LoVo (cell line): Measurements from ENCODE around the gene NR4A2.
"Not testable (repeated sequence)": the region's sequence is repeated elsewhere in the genome, so short reads cannot be mapped to it uniquely, and the experiment has no call there.

ENCODE experiments used
- DNase-seq: peaks from one replicate; pipeline ENCODE4 v3.0.0-alpha.2; 2016; ENCODE audit warnings: low spot score

Gene NR4A2

DNA sequence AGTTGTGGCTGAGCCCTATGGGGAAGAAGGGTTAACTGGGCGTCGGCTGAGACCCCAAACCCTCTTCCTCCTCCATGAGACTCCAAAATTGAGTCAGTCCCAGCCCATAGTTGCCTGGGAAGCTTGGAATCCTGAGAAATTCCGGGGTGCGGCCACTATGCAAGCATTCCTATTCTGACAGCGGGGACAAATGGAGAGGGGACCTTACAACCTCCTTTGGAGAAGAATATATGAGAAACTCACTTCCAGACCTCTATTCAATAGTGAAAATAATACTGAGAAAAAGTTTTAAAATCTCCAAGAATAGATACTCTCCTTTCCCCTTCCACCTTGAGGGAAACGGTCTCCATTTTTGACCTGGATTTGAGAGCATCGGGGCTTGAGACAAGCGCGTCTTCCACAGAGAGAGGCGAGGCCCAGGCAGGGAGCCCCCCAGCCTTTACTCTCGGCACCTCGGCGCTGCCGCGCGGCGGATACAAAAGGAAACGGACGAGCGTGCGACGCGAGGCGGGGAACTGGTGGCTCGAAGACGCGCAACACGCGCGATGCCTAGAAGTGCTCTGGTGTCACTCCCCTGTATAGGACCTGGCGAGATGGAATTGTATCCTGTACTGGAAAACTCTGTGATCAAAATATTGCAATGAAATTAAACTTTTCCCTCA lies 11.1 kb downstream of the NR4A2 start:
- no peak for DNase-seq

DNA sequence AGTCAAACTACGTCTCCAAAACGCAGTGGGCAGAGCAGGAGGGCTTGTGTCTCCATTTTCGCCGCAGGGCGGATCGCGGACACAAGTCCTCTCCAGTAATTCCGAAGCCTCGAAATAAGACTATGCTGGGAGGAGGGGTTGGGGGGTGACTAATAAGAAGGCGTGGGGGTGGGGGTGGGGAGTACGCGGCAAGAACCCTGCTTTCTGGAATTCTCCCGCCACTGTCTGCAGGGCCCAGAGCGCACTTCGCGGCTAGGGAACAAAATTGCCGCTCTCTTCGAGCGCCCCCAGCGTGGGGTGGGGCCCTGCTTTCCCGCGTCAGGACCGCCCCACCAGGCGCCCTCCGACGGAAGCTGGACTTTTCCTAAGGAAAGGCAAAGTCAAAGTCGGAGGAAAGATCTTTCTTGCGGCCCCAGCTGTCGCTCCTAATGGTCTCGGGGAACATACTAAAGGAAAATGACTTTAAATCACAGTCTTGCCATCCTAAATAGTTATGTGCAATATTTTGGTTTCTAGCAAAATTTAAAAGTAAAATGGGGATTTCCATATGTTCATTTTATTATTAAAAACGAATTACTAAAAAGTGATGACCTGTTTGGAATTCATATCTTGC lies 11.9 kb downstream of the NR4A2 start:
- DNase-seq: no peak

DNA sequence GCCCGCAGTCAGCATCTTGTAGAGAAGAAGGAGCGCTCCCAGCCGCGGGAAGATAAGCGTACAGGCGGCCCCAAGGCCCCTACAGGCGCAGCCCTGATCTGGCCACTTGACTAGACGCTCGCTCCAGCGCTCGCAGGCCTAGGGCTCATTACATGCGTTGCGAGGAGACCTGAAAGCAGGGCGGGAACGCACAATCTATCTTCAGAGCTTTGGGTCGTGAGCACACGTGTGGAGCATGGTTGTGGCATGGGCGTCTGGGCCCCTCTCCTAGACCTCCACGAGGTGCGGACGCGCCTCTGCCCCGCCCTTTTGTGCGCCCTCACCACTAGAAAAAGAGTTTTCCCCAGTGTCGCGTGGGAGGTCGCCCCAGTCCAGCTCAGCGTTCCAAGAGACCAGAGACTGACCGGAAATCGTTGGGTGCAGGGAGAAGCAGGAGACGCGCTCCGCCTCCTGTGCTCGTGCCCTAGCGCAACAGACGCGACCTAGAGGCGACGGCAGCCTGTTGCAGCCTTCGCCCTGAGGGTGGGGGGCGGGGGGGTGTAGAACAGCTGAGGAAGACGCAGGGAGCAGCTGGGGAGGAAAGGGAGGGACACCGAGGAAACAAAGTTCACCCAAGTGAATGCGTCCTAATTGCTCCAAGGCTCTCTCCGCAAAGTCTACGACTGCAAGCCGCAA lies 12.6 kb downstream of the NR4A2 start:
- no peak for DNase-seq

DNA sequence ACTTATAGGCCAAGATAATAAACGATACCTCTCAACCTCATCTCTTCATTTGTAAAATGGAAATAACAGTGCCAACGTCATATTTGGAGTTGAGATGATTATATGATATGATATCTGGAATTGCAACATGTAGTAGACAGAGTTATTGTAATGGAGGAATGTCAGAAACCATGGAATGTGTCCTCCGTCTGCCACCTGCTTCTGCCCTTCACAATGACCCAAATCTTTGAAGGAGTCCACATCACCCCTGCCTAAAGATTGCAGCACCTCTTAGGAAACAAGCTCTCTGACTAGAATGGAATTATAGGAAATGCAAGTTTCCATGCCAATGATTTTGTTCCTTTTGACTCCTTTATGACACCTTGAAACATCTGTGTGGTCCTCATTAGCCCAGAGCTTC lies 14.9 kb downstream of the NR4A2 start:
- no peak for DNase-seq

DNA sequence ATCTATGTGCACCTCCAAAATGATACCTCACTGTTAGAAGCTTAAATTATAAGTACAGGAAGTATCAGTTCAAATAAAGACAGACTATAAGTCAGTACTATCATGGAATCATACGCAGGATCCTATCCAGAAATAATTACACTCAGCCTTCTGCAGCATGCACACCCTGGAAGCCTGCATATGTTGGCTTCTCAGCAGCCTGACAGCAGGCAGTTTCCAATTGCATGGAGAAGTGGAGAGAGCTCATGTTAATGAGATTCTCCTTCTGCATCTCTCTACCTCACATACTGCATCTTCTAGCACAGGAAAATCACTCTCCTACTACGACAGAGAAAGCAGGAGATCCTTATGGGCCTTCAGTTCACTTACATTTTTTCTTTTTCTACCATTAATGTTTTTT lies 20.5 kb downstream of the NR4A2 start:
- DNase-seq: no peak

DNA sequence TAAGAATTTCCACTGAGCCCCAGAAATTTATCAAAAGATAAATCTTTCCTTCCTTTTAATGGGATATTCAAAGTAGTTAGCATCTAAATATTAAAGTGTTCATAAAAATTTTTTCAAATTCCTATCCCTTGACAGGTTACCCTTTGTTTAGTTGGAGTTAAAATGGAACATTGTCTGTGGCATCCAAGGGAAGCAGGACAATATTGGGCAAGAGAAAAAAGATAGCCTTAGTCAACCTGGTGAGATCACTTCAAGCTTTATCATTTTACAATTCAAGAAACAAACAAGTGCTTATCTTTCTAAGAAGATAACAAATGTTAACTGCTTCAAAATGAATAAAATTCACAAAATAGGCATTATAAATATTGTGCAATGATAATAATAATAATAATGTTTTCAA lies 21.7 kb downstream of the NR4A2 start:
- no peak for DNase-seq

DNA sequence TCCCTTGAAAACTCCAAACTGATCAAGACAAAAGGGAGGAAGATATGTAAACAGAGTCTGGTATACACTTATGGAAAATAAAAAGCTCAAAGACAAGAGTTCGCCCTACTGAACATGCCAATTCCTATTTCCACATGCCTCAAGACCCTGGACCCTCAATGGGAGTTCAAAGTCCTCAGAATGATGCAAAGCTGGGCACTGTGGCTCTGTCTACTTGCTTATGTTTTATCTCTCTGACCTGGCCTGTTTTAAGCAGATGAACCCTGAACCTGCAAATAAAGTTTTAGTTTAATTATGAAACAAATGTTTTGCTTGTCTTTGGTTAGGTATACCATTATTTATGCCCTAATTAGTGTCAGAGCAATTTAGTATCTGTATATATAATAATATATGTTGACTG lies 22.6 kb downstream of the NR4A2 start:
- no peak for DNase-seq

DNA sequence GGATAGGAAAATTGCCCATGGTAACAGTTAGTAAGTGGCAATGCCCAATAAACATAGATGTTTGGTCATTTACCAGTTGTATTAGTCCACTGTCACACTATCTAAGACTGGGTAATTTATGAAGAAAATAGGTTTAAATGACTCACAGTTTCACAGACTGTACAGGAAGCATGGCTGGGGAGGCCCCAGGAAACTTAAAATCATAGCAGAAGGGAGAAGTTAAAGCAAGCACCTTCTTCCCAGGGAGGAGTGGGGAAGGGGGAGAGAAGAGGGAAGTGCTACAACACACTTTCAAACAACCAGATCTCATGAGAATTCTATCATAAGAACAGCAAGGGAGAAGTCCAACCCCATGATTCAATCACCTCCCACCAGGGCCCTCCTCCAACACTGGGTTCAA lies 23.4 kb downstream of the NR4A2 start:
- DNase-seq: no peak

DNA sequence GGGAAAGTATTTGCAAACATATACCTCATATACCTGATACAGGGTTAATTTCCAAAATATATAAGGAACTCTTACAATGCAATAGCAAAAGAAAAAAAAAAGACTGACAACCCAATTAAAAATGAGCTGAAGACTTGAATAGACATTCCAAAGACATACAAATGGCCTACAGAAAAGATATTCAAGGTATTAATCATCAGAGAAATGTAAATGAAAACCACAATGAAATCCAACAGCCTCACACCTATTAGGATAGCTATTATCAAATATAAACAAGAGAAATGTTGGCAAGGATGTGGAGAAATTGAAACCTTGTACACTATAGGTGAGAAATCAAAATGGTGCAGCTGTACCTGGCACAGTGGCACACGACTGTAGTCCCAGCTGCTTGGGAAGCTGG lies 25.7 kb downstream of the NR4A2 start:
- no peak for DNase-seq

DNA sequence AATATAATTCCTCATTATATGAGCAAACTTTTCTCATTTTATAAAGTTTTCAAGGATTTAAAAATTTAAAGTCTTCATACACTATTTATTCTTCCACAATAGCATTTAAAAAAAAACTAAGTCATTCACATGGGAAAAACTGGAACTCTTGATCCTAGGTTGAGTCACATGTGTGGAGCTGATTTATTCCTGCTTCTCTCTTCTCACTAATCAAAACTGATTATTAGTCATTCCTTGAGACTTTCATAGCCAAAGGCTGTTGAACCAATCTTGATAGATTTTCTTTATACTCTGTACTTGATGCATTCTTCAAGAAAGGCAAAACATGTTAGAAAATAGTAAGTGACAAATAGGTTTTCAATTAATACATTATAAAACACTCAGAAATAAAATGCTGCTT lies 27.4 kb downstream of the NR4A2 start:
- DNase-seq: no peak

DNA sequence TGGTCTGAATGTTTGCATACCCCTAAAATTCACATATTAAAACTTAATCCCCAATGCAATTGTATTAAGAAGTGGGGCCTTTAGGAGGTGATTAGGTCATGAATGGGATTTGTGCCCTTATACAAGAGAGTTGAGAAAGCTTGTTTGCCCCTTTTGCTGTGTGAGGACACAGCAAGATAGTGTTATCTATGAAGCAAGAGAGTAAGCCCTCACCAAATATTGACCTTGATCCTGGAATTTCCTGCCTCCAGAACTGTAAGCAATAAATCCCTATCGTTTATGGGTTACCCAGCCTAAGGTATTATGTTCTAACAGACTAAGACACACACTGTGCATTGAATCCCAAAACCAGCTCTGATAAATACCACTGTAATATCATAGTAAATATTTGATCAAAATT lies 32.2 kb downstream of the NR4A2 start:
- DNase-seq: no peak

DNA sequence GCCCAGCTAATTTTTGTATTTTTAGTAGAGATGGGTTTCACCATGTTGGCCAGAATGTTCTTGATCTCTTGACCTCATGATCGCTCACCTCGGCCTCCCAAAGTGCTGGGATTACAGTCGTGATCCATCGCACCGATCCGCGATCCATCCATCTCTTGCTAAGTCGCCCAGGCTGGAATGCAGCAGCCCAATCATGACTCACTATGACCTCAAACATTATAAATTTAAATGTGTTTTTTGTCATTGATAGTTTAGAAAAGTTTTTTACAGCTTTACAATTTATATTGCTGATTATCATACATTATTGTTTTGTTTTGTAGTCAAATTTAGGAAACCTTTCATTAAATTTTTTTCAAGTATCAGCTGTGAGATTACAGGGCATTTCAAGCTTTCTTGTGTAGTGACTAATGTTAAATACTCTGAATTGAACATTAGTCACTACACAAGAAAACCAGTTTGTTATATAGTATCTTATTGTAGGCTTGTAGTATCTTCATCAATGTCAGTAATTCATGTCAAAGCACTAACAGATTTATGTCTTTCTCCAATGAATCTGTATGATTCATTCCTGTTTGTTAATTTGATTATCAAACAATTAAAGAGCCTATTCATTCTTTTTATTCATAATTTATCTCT lies 37.5 kb downstream of the NR4A2 start:
- DNase-seq: no peak

DNA sequence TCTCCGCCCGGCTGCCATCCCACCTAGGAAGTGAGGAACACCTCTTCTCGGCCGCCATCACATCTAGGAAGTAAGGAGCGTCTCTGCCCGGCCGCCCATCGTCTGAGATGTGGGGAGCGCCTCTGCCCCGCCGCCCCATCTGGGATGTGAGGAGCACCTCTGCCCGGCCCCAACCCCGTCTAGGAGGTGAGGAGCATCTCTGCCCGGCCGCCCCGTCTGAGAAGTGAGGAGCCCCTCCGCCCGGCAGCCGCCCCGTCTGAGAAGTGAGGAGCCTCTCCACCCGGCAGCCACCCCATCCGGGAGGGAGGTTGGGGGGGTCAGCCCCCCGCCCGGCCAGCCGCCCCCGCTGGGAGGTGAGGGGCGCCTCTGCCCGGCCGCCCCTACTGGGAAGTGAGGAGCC lies 39.1 kb downstream of the NR4A2 start:
- not testable (repeated sequence) for DNase-seq

DNA sequence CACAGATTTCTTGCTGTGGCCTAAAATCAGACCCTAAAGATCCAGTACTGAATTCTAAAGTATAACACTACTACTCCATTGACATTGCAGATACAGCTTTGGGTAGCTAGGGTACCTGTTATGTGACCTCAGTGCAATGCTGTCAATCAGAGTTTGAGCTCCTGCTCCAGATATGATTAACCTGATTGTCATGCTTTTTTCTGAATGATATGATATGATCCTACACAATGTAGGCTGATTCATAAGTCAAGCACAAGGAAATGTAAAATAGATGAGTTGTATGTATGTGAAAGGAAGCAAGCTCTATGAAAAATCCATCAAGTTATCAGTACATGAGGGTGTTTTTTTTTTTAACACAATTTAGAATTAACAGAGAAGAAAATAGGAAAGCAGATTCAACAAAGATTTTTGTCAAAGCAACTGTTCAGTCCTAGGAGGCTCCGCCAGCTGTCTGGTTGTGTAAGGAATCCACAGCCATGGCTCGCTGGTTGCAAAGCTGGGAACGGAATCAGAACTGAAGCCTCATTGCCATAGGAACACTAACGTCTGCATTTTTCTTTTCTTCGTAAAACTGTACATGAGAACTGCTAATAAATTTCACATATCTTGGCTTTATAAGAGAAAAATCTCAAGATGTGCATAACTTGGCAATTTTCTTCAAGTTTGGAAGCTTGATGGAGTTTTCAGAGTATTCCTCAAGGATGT lies 52.9 kb downstream of the NR4A2 start:
- no peak for DNase-seq
